Fibroblast of pulmonary artery (primary cell): ENCODE measurements around the gene PITRM1.

ENCODE experiments used
- DNase-seq: peaks from one replicate; pipeline ENCODE4 v3.0.0-alpha.2; 2010; ENCODE audit warnings: low read depth
- H3K4me3 ChIP-seq: replicated peaks from 2 replicates; pipeline ENCODE4 v1.5.1; 2011; ENCODE audit warnings: low read depth, mild to moderate bottlenecking, control low read depth, low read length, moderate library complexity
- CTCF ChIP-seq: IDR thresholded peaks from 2 replicates; pipeline ENCODE4 v1.5.1; 2011; ENCODE audit warnings: mild to moderate bottlenecking, control low read depth, low read length, inconsistent platforms; ENCODE audit errors: missing control alignments

PITRM1 gene

GRCh38 chr10:3151889-3152565 is 20.6 kb downstream of the PITRM1 start:
- DNase-seq, result no peak
- no peak overlapping the region for H3K4me3 ChIP-seq
- TF ChIP-seq CTCF, result no peak

- H3K4me3 ChIP-seq, result no peak overlapping the region
- TF ChIP-seq CTCF, result no peak
- no peak for DNase-seq
Measured at GRCh38 chr10:3150961-3151360, 21.6 kb downstream of the PITRM1 start.

GRCh38 chr10:3150366-3150765 is 22.2 kb downstream of the PITRM1 start:
- no peak for TF ChIP-seq CTCF
- H3K4me3 ChIP-seq, result no peak overlapping the region
- no peak for DNase-seq

- TF ChIP-seq CTCF, result no peak
Measured at GRCh38 chr10:3149918-3150317, 22.7 kb downstream of the PITRM1 start.

GRCh38 chr10:3148994-3149393 is 23.6 kb downstream of the PITRM1 start:
- no peak for TF ChIP-seq CTCF
- H3K4me3 ChIP-seq, result no peak overlapping the region
- no peak for DNase-seq

More at GRCh38 chr10:3149918-3150317, 22.7 kb downstream of the PITRM1 start:
- no peak overlapping the region for H3K4me3 ChIP-seq
- no peak for DNase-seq

GRCh38 chr10:3148041-3148440 is 24.5 kb downstream of the PITRM1 start:
- no peak for DNase-seq
- no peak for TF ChIP-seq CTCF
- no peak overlapping the region for H3K4me3 ChIP-seq

GRCh38 chr10:3147117-3147820 is 25.3 kb downstream of the PITRM1 start:
- no peak overlapping the region for H3K4me3 ChIP-seq
- no peak for TF ChIP-seq CTCF
- no peak for DNase-seq
